ENCODE results near the gene OR4C11.

Gene OR4C11
- long read RNA-seq: 0 reads

- no peak within 1 kb of the TSS for H3K4me3 ChIP-seq (replicated peaks; ENCODE audit: insufficient read depth, low read length)
- TF ChIP-seq SPI1 (IDR thresholded peaks at IDR 0.05; ENCODE audit: borderline replicate concordance, low read depth) (no peak), REST (IDR thresholded peaks at IDR 0.05; ENCODE audit: insufficient replicate concordance, low read depth) (no peak), POLR2AphosphoS5 (IDR thresholded peaks at IDR 0.05; ENCODE audit: low read depth) (no peak), GABPA (IDR thresholded peaks at IDR 0.05; ENCODE audit: low read depth) (no peak), CTCF (IDR thresholded peaks at IDR 0.05; ENCODE audit: insufficient read depth, low read length) (no peak)
- no peaks in the 10 kb centered on the region for H3K27me3 ChIP-seq (ENCODE audit: insufficient read depth, poor library complexity, severe bottlenecking)
- no peak within 1 kb of the TSS for H3K27ac ChIP-seq (replicated peaks)
- no peak for DNase-seq (ENCODE audit: low read depth in 1 of 2, low spot score in 1 of 2)
Observed at GRCh38 chr11:55607545-55607944, at the start of gene OR4C11. TSS of gene OR4C11 (minus strand) at chr11:55607645. CDS start at chr11:55604373, 3,272 bp downstream.

GRCh38 chr11:55655096-55655495, 47.7 kb upstream of the OR4C11 start:
- TF ChIP-seq POLR2AphosphoS5 (IDR thresholded peaks at IDR 0.05; ENCODE audit: low read depth) (no peak), SPI1 (IDR thresholded peaks at IDR 0.05; ENCODE audit: borderline replicate concordance, low read depth) (no peak), REST (IDR thresholded peaks at IDR 0.05; ENCODE audit: insufficient replicate concordance, low read depth) (no peak), CTCF (IDR thresholded peaks at IDR 0.05; ENCODE audit: insufficient read depth, low read length) (no peak), GABPA (IDR thresholded peaks at IDR 0.05; ENCODE audit: low read depth) (no peak)
- no peak overlapping the region for H3K27ac ChIP-seq (replicated peaks)

GRCh38 chr11:55652560-55652959, 45.1 kb upstream of the OR4C11 start:
- Histone ChIP-seq H3K4me3 (replicated peaks; ENCODE audit: insufficient read depth, low read length) (no peak overlapping the region), H3K27me3 (ENCODE audit: insufficient read depth, poor library complexity, severe bottlenecking) (no peaks in the 10 kb centered on the region), H3K27ac (replicated peaks) (no peak overlapping the region)
- TF ChIP-seq CTCF (IDR thresholded peaks at IDR 0.05; ENCODE audit: insufficient read depth, low read length) (no peak), GABPA (IDR thresholded peaks at IDR 0.05; ENCODE audit: low read depth) (no peak), REST (IDR thresholded peaks at IDR 0.05; ENCODE audit: insufficient replicate concordance, low read depth) (no peak), SPI1 (IDR thresholded peaks at IDR 0.05; ENCODE audit: borderline replicate concordance, low read depth) (no peak), POLR2AphosphoS5 (IDR thresholded peaks at IDR 0.05; ENCODE audit: low read depth) (no peak)
- no peak for DNase-seq (ENCODE audit: low read depth in 1 of 2, low spot score in 1 of 2)

More at GRCh38 chr11:55655096-55655495, 47.7 kb upstream of the OR4C11 start:
- DNase-seq (ENCODE audit: low read depth in 1 of 2, low spot score in 1 of 2): no peak
- H3K4me3 ChIP-seq (replicated peaks; ENCODE audit: insufficient read depth, low read length): no peak overlapping the region
- H3K27me3 ChIP-seq (ENCODE audit: insufficient read depth, poor library complexity, severe bottlenecking): no peaks in the 10 kb centered on the region

Data from HL-60 (cell line).